Mammary epithelial cell (primary cell): ENCODE measurements around the gene PIKFYVE.

Experiments used
- EZH2 ChIP-seq: IDR thresholded peaks from 2 replicates; pipeline ENCODE4 v1.6.1; 2012; ENCODE audit warnings: low read length, inconsistent platforms, borderline replicate concordance
- TF ChIP-seq, protein P1 (sequence below), 2 donors: IDR thresholded peaks in 1 of 2; conservative IDR thresholded peaks in 1 of 2; 2 replicates each; pipeline ENCODE4 v1.5.1; 2011 to 2012; ENCODE audit warnings: inconsistent platforms in 2 of 2, low read length in 2 of 2, mild to moderate bottlenecking in 2 of 2, control low read depth in 1 of 2, low read depth in 1 of 2; ENCODE audit not compliant: insufficient read depth in 1 of 2; ENCODE audit errors: extremely low read depth in 1 of 2

DNA sequence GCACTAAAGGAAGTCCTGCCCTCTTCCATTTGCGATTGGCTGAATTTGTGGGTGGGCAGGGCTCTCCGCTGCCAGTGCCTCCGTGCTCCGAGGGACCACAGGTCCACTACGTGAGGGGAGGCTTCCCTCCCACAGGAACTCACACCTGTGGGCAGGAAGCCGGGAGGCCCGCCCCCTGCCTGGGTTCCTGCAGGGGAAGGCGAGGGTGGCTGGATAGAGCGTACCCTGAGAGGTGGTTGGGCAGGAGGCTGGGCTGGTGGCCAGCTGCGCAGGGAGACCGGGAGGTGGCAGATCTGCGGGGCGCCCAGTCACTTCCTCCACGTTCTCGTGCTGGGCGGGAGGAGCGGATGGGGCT lies 93.6 kb downstream of the PIKFYVE start:
- TF ChIP-seq, protein P1, sequence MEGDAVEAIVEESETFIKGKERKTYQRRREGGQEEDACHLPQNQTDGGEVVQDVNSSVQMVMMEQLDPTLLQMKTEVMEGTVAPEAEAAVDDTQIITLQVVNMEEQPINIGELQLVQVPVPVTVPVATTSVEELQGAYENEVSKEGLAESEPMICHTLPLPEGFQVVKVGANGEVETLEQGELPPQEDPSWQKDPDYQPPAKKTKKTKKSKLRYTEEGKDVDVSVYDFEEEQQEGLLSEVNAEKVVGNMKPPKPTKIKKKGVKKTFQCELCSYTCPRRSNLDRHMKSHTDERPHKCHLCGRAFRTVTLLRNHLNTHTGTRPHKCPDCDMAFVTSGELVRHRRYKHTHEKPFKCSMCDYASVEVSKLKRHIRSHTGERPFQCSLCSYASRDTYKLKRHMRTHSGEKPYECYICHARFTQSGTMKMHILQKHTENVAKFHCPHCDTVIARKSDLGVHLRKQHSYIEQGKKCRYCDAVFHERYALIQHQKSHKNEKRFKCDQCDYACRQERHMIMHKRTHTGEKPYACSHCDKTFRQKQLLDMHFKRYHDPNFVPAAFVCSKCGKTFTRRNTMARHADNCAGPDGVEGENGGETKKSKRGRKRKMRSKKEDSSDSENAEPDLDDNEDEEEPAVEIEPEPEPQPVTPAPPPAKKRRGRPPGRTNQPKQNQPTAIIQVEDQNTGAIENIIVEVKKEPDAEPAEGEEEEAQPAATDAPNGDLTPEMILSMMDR (conservative IDR thresholded peaks at IDR 0.05 in 1 of 2, IDR thresholded peaks at IDR 0.05 in 1 of 2; ENCODE audit: extremely low read depth in 1 of 2, insufficient read depth in 1 of 2, low read depth in 1 of 2, low read length in 2 of 2), result no peak
- TF ChIP-seq EZH2, result no peak
